Natural killer cell (primary cell): ENCODE data around the gene SKP2. TPM values are rescaled to one million over a fixed set of nuclear protein-coding genes. Genes with fewer than 3 reads are reported as not detected.

Experiments
- ATAC-seq, 3 donors: fragments of 150-1000 bp in 2 of 3; fragments of 200-7000 bp in 1 of 3; cut with Tn5 transposase; 1 replicate in 1 of 3; 2 replicates in 2 of 3; pipeline ENCODE4 v1.10.0; 2021; ENCODE audit warnings: mild to moderate bottlenecking in 2 of 3, moderate library complexity in 2 of 3
- DNase-seq, 2 donors: peaks; one replicate each; pipeline versions ENCODE4 v3.0.0 to v3.0.0-alpha.2; 2013 to 2021; ENCODE audit warnings: mixed read lengths in 1 of 2
- H3K27ac ChIP-seq: one replicate; pipeline ENCODE4 v1.5.1; 2013; ENCODE audit warnings: mild to moderate bottlenecking, low read length
- H3K27me3 ChIP-seq: one replicate; pipeline ENCODE4 v1.6.1; 2013; ENCODE audit warnings: low read length; ENCODE audit not compliant: control insufficient read depth, insufficient read depth
- H3K36me3 ChIP-seq: one replicate; pipeline ENCODE4 v1.6.1; 2013; ENCODE audit warnings: low read length; ENCODE audit not compliant: control insufficient read depth, insufficient read depth
- H3K4me1 ChIP-seq: one replicate; pipeline ENCODE4 v1.6.1; 2013; ENCODE audit warnings: low read length; ENCODE audit not compliant: control insufficient read depth, insufficient read depth
- H3K4me3 ChIP-seq: one replicate; pipeline ENCODE4 v1.5.1; 2013; ENCODE audit warnings: low read length
- H3K9me3 ChIP-seq: one replicate; pipeline ENCODE4 v1.6.1; 2013; ENCODE audit warnings: low read length; ENCODE audit not compliant: control insufficient read depth, insufficient read depth
- H3K27ac Mint-ChIP-seq, 2 donors: one replicate each; pipeline ENCODE4 v1.8.0; 2022; ENCODE audit warnings: mild to moderate bottlenecking in 2 of 2, mixed read lengths in 2 of 2, moderate library complexity in 1 of 2
- H3K27me3 Mint-ChIP-seq, 2 donors: one replicate each; pipeline ENCODE4 v1.8.0; 2022; ENCODE audit warnings: low read depth in 2 of 2, mixed read lengths in 2 of 2
- H3K36me3 Mint-ChIP-seq: one replicate; pipeline ENCODE4 v1.8.0; 2022; ENCODE audit warnings: mixed read lengths
- H3K4me1 Mint-ChIP-seq, 2 donors: one replicate each; pipeline ENCODE4 v1.8.0; 2022; ENCODE audit warnings: mixed read lengths in 2 of 2
- H3K4me3 Mint-ChIP-seq: one replicate; pipeline ENCODE4 v1.8.0; 2022; ENCODE audit warnings: mild to moderate bottlenecking, moderate library complexity, mixed read lengths
- H3K9me3 Mint-ChIP-seq, 2 donors: one replicate each; pipeline ENCODE4 v1.8.0; 2022; ENCODE audit warnings: mixed read lengths in 2 of 2
- WGBS: methylation state at CpG from one replicate; pipeline ENCODE4 v1.1.7; 2013; ENCODE audit warnings: missing lambda C conversion rate; ENCODE audit not compliant: insufficient coverage; 5-methylcytosine and 5-hydroxymethylcytosine counted together
- intact Hi-C: fragments of 100-400 bp; cut with micrococcal nuclease; formaldehyde crosslinking; loops from one replicate; pipeline ENCODE4 v1.14.2; 2022
- total RNA-seq, 4 donors: library from RNA; stranded (reverse); fragments of 120-200 nt in 1 of 4; gene quantifications; one replicate each; pipeline versions ENCODE4 v1.2.3 to v1.2.4, GENCODE V29; 2013 to 2022
- TF ChIP-seq, protein P1 (sequence below): fragments of 200-600 bp; IDR thresholded peaks from one replicate; pipeline ENCODE4 v1.8.0; 2022; ENCODE audit warnings: antibody characterized with exemption

SKP2 gene
- total RNA-seq, 3 donors from 2014 or later (not counting 1 experiment from before 2014, with no cell fraction given), result 12.0 to 20.5 (median 15.0) TPM

DNA sequence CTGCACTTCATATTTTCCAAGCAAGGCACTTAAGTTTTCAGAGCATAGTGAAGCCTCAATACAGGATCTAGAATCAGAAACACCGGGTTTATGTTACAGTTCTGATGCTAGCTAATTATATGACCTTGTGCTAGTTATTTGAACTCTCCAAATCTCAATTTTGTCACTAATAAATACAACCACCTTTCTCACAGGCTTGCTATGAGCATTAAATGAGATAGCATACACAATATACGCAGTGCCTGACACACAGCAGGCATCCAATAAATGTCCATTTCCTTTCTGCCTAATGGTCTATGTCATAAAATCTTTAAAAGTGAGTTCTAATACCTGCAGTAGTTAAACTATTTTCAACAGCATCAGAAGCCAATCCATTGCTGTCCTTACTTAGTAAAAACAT is 56.9 kb downstream of the SKP2 start:
- Mint-ChIP-seq H3K27me3 (no peaks in the 10 kb centered on the region), H3K27ac (no peak overlapping the region), H3K36me3 (peaks cover 12% of the 10 kb centered on the region), H3K9me3 (no peaks in the 10 kb centered on the region), H3K4me3 (no peak overlapping the region), H3K4me1 (no peaks in the 10 kb centered on the region)
- DNase-seq (no peak), ATAC-seq (no peak)
- WGBS, result 100% methylated on average over 2 of the region's 2 CpGs
- TF ChIP-seq, protein P1, sequence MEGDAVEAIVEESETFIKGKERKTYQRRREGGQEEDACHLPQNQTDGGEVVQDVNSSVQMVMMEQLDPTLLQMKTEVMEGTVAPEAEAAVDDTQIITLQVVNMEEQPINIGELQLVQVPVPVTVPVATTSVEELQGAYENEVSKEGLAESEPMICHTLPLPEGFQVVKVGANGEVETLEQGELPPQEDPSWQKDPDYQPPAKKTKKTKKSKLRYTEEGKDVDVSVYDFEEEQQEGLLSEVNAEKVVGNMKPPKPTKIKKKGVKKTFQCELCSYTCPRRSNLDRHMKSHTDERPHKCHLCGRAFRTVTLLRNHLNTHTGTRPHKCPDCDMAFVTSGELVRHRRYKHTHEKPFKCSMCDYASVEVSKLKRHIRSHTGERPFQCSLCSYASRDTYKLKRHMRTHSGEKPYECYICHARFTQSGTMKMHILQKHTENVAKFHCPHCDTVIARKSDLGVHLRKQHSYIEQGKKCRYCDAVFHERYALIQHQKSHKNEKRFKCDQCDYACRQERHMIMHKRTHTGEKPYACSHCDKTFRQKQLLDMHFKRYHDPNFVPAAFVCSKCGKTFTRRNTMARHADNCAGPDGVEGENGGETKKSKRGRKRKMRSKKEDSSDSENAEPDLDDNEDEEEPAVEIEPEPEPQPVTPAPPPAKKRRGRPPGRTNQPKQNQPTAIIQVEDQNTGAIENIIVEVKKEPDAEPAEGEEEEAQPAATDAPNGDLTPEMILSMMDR, result no peak
- Histone ChIP-seq H3K27me3 (no peaks in the 10 kb centered on the region), H3K27ac (no peak overlapping the region), H3K4me1 (no peaks in the 10 kb centered on the region), H3K36me3 (peaks cover 12% of the 10 kb centered on the region), H3K9me3 (no peaks in the 10 kb centered on the region), H3K4me3 (no peak overlapping the region)
- intact Hi-C loops, result no loop called here

DNA sequence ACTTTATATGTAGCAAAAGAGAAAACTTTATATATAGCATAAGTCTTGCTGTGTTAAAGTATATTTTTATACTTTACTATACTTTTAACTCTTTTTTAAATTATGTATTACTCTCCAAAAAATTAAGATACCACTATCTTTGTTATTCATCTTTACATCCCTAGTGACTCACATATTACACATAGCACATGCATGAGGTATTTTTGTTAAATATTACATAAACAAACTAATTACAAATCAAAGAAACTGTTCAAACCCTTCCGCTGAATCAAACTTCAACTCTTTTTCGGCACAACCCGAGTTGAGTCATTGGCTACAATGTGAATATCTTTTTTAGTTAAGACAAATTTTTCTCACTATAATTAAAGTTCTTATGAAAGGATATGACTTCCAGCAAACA is 57.8 kb downstream of the SKP2 start:
- H3K36me3 Mint-ChIP-seq, result peaks cover 12% of the 10 kb centered on the region
- no peaks in the 10 kb centered on the region for H3K27me3 Mint-ChIP-seq
- TF ChIP-seq, protein P1, result no peak
- H3K4me3 Mint-ChIP-seq, result no peak overlapping the region
- no peak overlapping the region for H3K27ac ChIP-seq
- peaks cover 12% of the 10 kb centered on the region for H3K36me3 ChIP-seq
- no peaks in the 10 kb centered on the region for H3K4me1 ChIP-seq
- intact Hi-C loops, result no loop called here
- H3K4me3 ChIP-seq, result no peak overlapping the region
- no CpG with 5 or more reads among the region's 3 CpGs for WGBS
- H3K27ac Mint-ChIP-seq, result no peak overlapping the region
- no peak for DNase-seq
- no peaks in the 10 kb centered on the region for H3K4me1 Mint-ChIP-seq
- no peaks in the 10 kb centered on the region for H3K27me3 ChIP-seq
- no peaks in the 10 kb centered on the region for H3K9me3 ChIP-seq
- H3K9me3 Mint-ChIP-seq, result no peaks in the 10 kb centered on the region
- no peak for ATAC-seq

DNA sequence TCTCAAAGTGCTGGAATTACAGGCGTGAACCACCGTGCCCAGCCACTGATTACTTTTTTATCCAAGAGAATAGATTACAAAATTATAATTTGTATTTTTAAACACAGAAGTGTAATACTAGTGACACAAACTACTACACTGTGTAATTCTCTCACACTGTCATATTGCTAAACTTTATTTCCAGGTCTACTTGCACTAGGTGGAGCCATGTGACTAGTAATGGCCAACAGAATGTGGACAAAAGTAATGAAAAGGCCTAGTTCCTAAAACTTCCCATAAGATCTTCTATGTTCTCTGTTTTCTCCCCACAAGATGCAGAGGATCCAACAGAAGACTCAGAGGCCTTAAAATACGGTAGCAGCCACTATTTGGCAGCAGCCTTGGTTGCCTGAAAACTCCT is 62.5 kb downstream of the SKP2 start:
- TF ChIP-seq, protein P1, result no peak
- H3K27me3 Mint-ChIP-seq, result no peaks in the 10 kb centered on the region
- no peak overlapping the region for H3K4me3 ChIP-seq
- H3K4me3 Mint-ChIP-seq, result no peak overlapping the region
- no peaks in the 10 kb centered on the region for H3K36me3 Mint-ChIP-seq
- DNase-seq, result peak in 1 of 2 donors; percentile 15
- H3K27ac Mint-ChIP-seq, result no peak overlapping the region
- 96% methylated on average over 3 of the region's 3 CpGs for WGBS
- peaks cover 30% of the 10 kb centered on the region for H3K36me3 ChIP-seq
- no peaks in the 10 kb centered on the region for H3K9me3 Mint-ChIP-seq
- no peaks in the 10 kb centered on the region for H3K4me1 ChIP-seq
- no peaks in the 10 kb centered on the region for H3K27me3 ChIP-seq
- intact Hi-C loops, result no loop called here
- no peaks in the 10 kb centered on the region for H3K4me1 Mint-ChIP-seq
- no peak for ATAC-seq
- no peak overlapping the region for H3K27ac ChIP-seq
- no peaks in the 10 kb centered on the region for H3K9me3 ChIP-seq

DNA sequence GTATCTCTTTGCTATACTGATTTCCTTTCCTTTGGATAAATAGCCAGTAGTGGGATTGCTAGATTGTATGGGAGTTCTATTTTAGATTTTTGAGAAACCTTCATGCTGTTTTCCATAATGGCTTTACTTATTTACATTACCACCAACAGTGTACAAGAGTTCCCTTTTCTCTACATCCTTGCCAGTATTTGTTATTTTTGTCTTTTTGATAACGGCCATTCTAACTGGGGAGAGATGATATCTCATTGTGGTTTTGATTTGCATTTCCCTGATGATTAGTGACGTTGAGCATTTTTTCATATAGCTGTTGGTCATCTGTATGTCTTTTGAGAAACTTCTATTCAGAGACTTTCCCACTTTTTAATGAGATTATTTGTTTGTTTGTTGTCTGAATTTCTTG is 64.0 kb downstream of the SKP2 start:
- no peaks in the 10 kb centered on the region for H3K4me1 ChIP-seq
- Mint-ChIP-seq H3K27ac (no peak overlapping the region), H3K27me3 (no peaks in the 10 kb centered on the region), H3K4me1 (no peaks in the 10 kb centered on the region), H3K4me3 (no peak overlapping the region), H3K36me3 (no peaks in the 10 kb centered on the region), H3K9me3 (no peaks in the 10 kb centered on the region)
- H3K27me3 ChIP-seq, result no peaks in the 10 kb centered on the region
- no peak overlapping the region for H3K4me3 ChIP-seq
- no peak for ATAC-seq
- H3K9me3 ChIP-seq, result no peaks in the 10 kb centered on the region
- H3K27ac ChIP-seq, result no peak overlapping the region
- DNase-seq, result no peak
- WGBS, result 44% methylated on average over 2 of the region's 2 CpGs
- TF ChIP-seq, protein P1, result no peak
- H3K36me3 ChIP-seq, result peaks cover 38% of the 10 kb centered on the region
- intact Hi-C loops, result no loop called here
